Mononuclear cell (primary cell): ENCODE results near the gene GATC. TPM values are rescaled to one million over a fixed set of nuclear protein-coding genes. Genes with fewer than 3 reads are reported as not detected.
"Not testable (repeated sequence)": the region's sequence is repeated elsewhere in the genome, so short reads cannot be mapped to it uniquely, and the experiment has no call there.

ENCODE experiments used
- H3K27me3 ChIP-seq: 2 replicates; pipeline ENCODE4 v1.6.0; 2011; ENCODE audit warnings: low read length, control low read depth; ENCODE audit not compliant: insufficient read depth
- H3K4me1 ChIP-seq: 2 replicates; pipeline ENCODE4 v1.5.1; 2011; ENCODE audit warnings: mild to moderate bottlenecking, low read length, control low read depth; ENCODE audit not compliant: insufficient read depth
- H3K4me3 ChIP-seq: 2 replicates; pipeline ENCODE4 v1.5.1; 2011; ENCODE audit warnings: mild to moderate bottlenecking, low read length, moderate library complexity
- H3K9me3 ChIP-seq: 2 replicates; pipeline ENCODE4 v1.5.1; 2011; ENCODE audit warnings: low read depth, mild to moderate bottlenecking, control low read depth, low read length
- total RNA-seq: library from RNA; depleted of rRNA; stranded (reverse); fragments of >200 nt; gene quantifications from one replicate; pipeline ENCODE4 v1.2.3, GENCODE V29; 2012

Gene GATC
- total RNA-seq, 1 donor = 11.0 TPM

GRCh38 chr12:120422892-120423456 is 23.3 kb upstream of the GATC start:
- no peaks in the 10 kb centered on the region for H3K27me3 ChIP-seq
- H3K9me3 ChIP-seq = no peaks in the 10 kb centered on the region
- no peaks in the 10 kb centered on the region for H3K4me1 ChIP-seq
- H3K4me3 ChIP-seq = no peak overlapping the region

GRCh38 chr12:120425797-120426196 is 20.4 kb upstream of the GATC start:
- H3K9me3 ChIP-seq = no peaks in the 10 kb centered on the region
- H3K4me3 ChIP-seq = no peak overlapping the region
- H3K4me1 ChIP-seq = no peaks in the 10 kb centered on the region
- H3K27me3 ChIP-seq = no peaks in the 10 kb centered on the region

DNA sequence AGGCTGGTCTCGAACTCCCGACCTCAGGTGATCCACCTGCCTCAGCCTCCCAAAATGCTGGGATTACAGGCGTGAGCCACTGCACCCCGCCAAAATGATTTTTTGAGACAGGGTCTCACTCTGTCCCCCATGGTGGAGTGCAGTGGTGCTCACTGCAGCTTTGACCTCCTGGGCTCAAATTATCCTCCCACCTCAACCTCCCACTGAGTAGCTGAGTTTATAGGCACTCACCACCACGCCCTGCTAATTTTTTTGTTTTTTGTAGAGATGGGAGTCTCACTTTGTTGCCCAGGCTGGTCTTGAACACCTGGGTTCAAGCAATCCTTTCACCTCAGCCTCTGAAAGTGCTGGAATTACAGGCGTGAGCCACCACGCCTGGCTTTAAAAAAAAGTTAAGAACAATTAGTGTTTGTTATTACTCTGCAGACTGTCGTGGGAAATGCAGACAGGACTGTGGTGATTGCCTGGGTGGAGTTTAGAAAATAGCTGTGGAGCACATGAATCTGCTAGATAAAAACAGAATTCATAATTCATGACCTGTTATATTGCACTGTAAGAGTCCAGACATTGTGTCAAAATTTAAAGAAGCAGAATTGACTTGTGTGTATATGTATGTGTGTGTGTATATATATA is 17.5 kb upstream of the GATC start:
- H3K27me3 ChIP-seq = no peaks in the 10 kb centered on the region
- no peak overlapping the region for H3K4me3 ChIP-seq
- no peaks in the 10 kb centered on the region for H3K4me1 ChIP-seq
- H3K9me3 ChIP-seq = no peaks in the 10 kb centered on the region

GRCh38 chr12:120429368-120429767 is 16.9 kb upstream of the GATC start:
- no peaks in the 10 kb centered on the region for H3K9me3 ChIP-seq
- H3K4me1 ChIP-seq = no peaks in the 10 kb centered on the region
- H3K27me3 ChIP-seq = no peaks in the 10 kb centered on the region
- no peak overlapping the region for H3K4me3 ChIP-seq

DNA sequence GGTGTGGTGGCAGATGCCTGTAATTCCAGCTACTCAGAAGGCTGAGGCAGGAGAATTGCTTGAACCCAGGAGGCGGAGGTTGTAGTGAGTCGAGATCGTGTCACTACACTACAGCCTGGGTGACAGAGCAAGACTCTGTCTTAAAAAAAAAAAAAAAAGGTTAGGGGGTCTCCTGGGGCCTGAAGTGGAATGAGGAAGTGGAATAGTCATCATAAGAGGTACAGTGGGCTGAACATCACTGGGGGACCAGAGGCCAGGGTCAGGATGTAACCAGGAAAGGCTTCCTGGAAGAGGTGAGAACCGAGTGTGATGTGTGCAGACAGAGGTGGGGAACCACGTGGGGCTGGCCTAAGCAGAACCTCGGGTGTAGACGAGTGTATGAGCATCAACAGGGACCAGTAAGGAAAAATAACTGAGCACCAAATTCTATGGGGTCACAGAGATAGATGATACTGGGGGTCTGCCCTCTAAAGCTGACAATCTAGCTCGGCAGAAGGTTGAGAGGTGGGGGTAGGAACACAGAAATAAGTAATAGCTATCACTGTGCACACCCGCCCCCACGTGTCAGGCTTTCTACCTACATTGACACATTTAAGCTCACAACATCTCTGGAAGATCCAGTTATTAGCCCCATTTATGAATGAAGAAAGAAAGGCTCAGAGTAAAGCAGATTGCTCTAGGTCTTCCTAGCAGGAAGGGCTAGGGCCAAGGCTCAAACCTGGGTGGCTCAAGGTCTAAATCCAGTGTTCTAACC is 13.3 kb upstream of the GATC start:
- peaks cover 7% of the 10 kb centered on the region for H3K4me1 ChIP-seq
- H3K4me3 ChIP-seq = no peak overlapping the region
- H3K27me3 ChIP-seq = no peaks in the 10 kb centered on the region
- H3K9me3 ChIP-seq = no peaks in the 10 kb centered on the region

GRCh38 chr12:120437735-120438494 is 8.3 kb upstream of the GATC start, which contains the start of gene COX6A1:
Gene COX6A1, plus strand, starts transcription at chr12:120438113. Its CDS starts 14 bp downstream, at chr12:120438127.
- Histone ChIP-seq H3K9me3 (no peaks in the 10 kb centered on the region), H3K4me1 (peaks cover 23% of the 10 kb centered on the region), H3K4me3 (peak within 1 kb of the TSS; percentile 72), H3K27me3 (no peaks in the 10 kb centered on the region)

DNA sequence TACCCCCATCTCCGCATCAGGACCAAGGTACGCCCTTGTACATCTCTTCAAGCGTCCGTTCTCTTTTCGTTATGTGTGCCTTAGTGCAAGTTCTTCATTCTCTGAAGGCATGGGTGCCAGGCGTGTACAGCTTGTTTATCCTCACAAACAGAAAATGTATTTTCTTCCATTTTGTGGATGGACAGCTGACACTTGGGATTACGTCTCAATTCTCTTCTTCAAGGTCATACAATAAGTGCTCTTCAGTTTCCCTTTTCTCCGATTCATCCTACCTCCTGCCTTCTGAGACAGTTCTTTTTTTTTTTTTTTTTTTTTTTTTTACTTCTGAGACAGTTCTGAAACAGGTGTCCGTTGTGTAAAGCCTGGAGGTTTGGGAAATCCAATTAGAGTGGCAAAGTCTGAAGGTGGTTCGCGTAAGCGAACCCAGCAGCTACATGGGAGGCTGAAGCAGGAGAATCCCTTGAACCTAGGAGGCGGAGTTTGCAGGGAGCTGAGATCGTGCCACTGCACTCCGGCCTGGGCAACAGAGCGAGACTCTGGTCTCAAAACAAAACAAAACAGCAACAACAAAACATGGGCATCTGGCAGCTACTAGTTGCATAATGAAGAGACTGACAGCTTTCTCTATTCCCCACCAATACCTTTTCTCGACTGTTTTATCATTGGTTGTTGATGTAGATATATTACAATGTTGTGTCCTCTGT is 7.6 kb upstream of the GATC start:
- peak overlapping the region; percentile 72 for H3K4me3 ChIP-seq

GRCh38 chr12:120439646-120440247 is 6.5 kb upstream of the GATC start:
- Histone ChIP-seq H3K27me3 (no peaks in the 10 kb centered on the region), H3K4me3 (no peak overlapping the region), H3K9me3 (no peaks in the 10 kb centered on the region), H3K4me1 (peaks cover 23% of the 10 kb centered on the region)

More for the DNA sequence above, 7.6 kb upstream of the GATC start:
- no peaks in the 10 kb centered on the region for H3K9me3 ChIP-seq
- peaks cover 23% of the 10 kb centered on the region for H3K4me1 ChIP-seq
- no peaks in the 10 kb centered on the region for H3K27me3 ChIP-seq

DNA sequence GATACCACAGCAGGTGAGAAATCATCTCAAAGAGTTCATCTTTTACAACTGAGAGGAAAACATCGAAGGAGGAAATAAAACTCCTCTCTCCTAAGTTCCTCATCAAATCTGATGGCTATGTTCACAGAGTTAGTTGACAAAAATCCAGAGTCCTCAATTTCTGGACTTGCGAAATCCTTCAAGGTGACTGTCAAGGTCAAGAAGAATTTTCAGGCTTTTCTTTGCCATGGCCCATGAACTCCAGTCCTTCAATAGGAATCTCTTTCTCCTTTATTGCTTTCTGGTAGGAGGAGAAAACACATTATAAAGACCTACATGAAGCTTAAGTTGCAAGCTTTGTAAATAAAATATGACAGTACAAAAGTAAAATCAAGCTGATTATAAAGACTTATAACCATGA is 1.6 kb upstream of the GATC start:
- Histone ChIP-seq H3K4me3 (no peak overlapping the region), H3K27me3 (no peaks in the 10 kb centered on the region), H3K4me1 (peaks cover 32% of the 10 kb centered on the region)

GRCh38 chr12:120446844-120447178 is 567 bp downstream of the GATC start:
- not testable (repeated sequence) for H3K27me3 ChIP-seq, H3K9me3 ChIP-seq
- peaks cover 29% of the 10 kb centered on the region for H3K4me1 ChIP-seq
- H3K4me3 ChIP-seq = peak overlapping the region; percentile 99

More for the DNA sequence above, 1.6 kb upstream of the GATC start:
- no peaks in the 10 kb centered on the region for H3K9me3 ChIP-seq

- H3K9me3 ChIP-seq = no peaks in the 10 kb centered on the region
- no peaks in the 10 kb centered on the region for H3K27me3 ChIP-seq
- no peak overlapping the region for H3K4me3 ChIP-seq
- peaks cover 29% of the 10 kb centered on the region for H3K4me1 ChIP-seq
Observed at GRCh38 chr12:120447992-120448391, 1.7 kb downstream of the GATC start.

DNA sequence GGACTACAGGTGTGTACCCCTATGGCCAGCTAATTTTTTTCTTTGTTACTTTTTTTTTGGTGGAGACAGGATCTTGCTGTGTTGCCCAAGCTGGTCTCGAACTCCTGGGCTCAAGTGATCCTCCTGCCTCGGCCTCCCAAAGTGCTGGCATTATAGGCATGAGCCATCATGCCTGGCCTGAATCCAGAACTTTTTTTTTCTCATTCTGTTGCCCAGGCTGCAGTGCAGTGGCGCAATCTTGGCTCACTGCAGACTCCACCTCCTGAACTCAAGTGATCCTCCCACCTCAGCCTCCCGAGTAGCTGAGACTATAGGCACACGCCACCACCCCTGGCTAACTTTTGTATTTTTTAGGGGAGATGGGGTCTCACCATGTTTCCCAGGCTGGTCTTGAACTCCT is 6.3 kb downstream of the GATC start:
- not testable (repeated sequence) for H3K4me3 ChIP-seq, H3K9me3 ChIP-seq, H3K4me1 ChIP-seq, H3K27me3 ChIP-seq

GRCh38 chr12:120453060-120453750 is 7.0 kb downstream of the GATC start:
- Histone ChIP-seq H3K27me3 (no peaks in the 10 kb centered on the region), H3K4me3 (no peak overlapping the region), H3K4me1 (peaks cover 2% of the 10 kb centered on the region), H3K9me3 (no peaks in the 10 kb centered on the region)

- H3K4me1 ChIP-seq = no peaks in the 10 kb centered on the region
- no peaks in the 10 kb centered on the region for H3K9me3 ChIP-seq
- no peak overlapping the region for H3K4me3 ChIP-seq
- no peaks in the 10 kb centered on the region for H3K27me3 ChIP-seq
Observed at GRCh38 chr12:120453977-120454376, 7.7 kb downstream of the GATC start.
